HG02938 (cell line): ENCODE measurements around the gene SELL.
A peak's percentile ranks its signal among the peaks of the same experiment; 100 is the strongest.
"Not testable (repeated sequence)": the region's sequence is repeated elsewhere in the genome, so short reads cannot be mapped to it uniquely, and the experiment has no call there.

Experiments used
- ATAC-seq: cut with Tn5 transposase; IDR thresholded peaks from one replicate; pipeline ENCODE4 v1.9.1; 2021; ENCODE audit warnings: mild to moderate bottlenecking, moderate library complexity; ENCODE audit not compliant: unreplicated experiment

Gene SELL

DNA sequence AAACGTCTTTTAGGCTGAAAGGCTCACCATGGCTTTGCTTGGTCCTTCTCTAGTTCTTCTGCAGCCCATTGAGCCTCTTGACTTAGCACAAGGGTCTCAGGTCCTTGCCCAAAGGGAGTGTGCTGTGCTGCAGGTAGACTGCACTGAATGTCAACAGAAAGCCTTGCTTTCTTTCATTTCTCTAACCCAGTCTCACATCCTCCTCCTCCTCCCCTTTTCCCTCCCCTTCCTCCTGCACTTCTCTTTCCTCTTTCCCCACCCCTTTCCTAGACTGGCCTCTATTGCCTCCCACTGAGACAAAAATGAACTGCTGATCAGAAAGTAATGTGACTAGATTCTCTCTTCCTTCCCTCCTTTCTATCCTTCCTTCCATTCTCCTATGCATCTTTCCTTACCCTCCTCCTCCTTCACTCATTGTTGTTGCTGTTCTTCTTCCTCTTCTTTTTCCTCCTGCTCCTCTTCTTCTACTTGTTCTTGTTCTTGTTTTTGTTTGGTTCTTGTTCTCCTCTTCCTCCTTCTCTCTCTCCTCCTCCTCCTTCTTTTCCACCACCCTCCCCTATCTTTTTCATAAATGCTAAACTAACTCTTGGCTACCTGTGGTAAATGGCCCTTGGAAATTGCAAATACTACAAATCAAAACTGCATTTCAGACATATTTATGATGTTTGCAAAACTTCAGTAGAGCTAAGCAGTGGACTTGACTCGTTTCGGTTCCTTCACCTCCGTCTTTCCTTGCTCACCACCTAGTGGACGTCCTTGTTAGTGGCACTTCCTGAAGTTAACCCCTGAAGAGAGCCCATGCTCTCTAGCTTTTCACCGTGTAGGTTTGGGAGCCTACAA is at the start of gene SELL:
TSS of gene SELL (minus strand) at position 152 of the 840 bp plus-strand sequence. CDS start at position 30, 122 bp downstream.
- ATAC-seq: peak; percentile 64

GRCh38 chr1:169759038-169759437 is 47.6 kb upstream of the SELL start:
- ATAC-seq: no peak

DNA sequence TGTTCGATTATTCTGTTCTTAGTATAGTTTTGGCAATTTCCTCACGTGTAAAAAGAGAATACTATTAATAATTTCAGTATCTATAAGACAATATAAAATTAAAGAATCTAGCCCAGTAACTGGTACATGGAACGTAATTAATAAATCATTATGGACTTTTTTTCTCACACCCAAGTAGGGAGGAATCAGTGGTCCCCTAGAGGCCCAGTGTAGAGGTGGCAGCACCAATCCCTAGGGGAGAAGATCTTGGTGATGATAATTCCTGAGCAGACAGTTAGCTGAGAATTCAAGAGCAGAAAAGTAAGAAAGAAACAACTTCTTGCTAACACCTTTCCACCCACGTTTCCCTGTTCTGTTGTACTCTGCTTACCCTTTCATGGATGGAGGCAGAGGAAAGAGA is 42.1 kb upstream of the SELL start:
- no peak for ATAC-seq

DNA sequence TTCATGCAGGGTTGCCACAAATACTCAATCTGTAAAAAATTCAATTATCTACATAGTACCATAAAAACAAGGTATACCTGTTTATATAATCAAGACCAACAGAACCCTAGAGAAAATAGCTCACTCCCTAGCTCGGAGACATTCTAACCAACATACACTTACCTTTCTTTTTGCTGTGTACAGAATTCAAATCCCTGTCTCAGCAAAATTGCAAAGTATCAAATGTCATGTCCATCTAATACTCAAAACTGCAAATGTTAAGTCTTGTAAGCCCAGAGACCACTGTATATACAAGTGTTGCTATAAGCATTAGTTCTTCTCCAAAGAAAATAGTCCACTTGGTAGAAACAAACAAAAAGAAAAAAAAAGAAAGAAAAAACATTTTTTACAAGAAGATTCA is 38.6 kb upstream of the SELL start:
- no peak for ATAC-seq

DNA sequence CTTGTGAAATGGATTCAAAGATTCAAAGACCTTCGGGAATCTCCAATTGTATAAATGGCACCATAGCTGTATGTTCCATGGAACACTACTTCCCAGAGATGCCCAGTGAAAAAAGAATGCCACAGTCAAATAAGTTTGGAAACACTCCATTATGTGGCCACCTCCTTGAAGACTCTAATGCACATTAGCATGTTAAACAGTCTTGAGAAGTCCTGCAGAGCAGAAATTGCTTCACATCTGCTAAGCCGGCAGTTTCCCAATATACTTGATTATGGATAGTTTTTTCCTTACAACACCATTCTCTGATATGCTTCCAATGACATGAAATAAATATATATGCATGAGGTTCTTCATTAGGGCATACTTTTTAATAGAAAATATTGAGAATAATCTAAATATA is 35.1 kb upstream of the SELL start:
- ATAC-seq: no peak

- no peak for ATAC-seq
Measured at GRCh38 chr1:169745015-169745861, 33.8 kb upstream of the SELL start.

DNA sequence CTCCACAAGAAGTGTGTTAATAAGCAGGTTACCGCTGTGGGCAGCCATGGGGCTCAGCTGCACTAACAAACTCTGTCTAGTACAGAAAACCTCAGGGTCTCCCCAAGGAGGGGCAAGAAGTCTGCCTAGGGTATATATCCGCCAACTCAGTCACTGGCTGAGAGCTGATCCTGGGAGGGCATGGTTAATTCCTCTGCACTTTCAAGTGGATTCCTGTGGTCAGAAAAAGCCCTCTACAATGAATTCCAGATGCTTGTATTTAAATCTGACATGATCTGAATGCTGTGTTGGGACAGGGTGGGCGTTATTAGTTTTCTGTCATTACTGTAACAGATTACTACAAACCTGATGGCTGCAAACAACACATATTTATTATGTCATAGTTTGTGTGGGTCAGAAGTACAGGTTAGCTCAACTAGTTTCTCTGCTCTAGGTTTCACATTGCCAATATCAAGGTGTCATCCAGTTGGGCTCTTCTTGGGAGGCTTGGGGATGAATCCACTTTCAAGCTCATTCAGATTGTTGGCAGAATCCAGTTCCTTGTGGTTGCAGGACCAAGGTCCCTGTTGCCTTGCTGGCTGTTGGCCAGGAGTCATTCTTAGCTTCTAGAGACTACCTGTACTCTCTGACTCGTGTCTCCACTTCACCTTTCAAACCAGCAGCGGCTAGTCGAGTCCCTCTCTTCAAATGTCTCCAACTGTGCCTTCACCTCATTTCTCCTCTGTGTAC is 30.4 kb upstream of the SELL start:
- ATAC-seq: no peak

DNA sequence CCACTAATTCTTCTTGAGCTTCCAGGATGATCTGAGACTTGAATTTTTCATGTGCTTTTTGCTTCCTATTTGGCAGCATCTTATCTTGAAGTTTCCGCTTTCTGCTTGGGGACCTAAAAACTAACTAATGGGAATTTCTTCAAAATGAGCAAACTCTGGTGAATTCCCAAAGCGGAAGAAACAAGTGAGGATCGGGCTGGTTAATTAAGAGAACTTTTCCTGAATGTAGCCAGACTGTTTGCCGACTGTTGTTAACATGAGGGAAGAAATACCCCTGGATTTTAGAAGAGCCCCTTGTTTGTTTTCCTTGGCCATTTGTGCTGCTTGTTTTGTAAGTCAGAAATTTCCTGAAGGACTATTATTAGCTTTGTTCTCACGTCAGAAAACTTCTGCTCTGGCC is 28.6 kb upstream of the SELL start:
- ATAC-seq: no peak

DNA sequence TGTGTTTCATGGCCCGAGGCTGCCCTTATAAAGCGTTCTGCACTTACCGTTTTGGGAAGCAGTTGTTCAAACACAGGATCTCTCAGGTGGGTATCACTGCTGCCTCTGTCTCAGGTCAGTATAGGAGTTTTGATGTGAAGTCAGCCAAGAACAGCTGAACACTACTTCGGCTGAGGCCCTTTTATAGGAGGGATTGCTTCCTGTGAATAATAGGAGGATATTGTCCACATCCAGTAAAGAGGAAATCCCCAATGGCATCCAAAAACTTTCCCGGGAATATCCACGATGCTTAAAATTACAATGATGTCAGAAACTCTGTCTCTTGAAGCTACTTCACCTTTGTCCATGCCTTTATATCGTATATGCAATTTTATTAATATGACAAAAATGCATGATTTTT is 22.5 kb upstream of the SELL start, which contains the start of gene SELE:
TSS of gene SELE (minus strand) at position 156 of the 400 bp plus-strand sequence. CDS start 467 bp downstream, outside the sequence.
- ATAC-seq: no peak

GRCh38 chr1:169731446-169731845 is 20.0 kb upstream of the SELL start:
- no peak for ATAC-seq

GRCh38 chr1:169729991-169730390 is 18.6 kb upstream of the SELL start:
- ATAC-seq: no peak

GRCh38 chr1:169727307-169727706 is 15.9 kb upstream of the SELL start:
- no peak for ATAC-seq

DNA sequence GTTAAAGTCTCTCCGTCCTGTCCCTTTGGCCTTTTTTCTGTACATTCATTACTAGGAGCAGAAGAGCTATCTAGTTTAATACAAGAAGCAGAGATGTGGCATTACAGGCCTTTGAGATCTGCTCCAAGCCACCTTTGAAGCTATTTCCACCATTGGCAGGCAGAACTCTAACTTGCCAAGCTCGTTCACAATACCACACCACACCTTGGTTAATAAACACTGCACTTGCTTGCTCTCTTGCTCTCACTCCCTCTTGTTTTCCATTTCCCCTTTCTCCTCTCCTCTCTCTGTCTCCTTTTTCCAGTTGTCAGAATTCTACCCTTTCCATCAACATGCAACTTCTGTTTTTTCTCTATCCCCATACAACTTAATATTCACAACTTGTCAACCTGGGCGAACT is 15.4 kb upstream of the SELL start:
- ATAC-seq: no peak

- ATAC-seq: no peak
Measured at GRCh38 chr1:169725930-169726329, 14.5 kb upstream of the SELL start.

GRCh38 chr1:169724168-169724567 is 12.7 kb upstream of the SELL start:
- no peak for ATAC-seq

DNA sequence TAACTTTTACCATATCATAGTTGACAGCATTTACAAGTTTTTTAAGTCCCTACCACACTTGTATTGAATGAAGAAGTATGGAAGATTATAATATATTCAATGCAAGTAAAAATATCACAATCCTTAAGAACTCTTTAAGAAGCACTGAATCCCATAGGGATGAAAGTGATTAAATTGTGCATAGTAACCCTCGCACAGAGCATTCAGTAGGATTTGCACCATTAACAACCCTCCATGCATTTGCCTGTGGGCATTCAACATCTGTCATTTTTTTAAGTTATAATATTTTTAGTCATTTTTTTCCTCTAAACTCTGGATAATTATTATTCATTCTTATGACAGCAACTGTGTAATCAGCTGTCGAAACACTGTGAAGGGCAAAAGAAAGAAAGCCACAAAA is 12.3 kb upstream of the SELL start:
- no peak for ATAC-seq

- no peak for ATAC-seq
Measured at GRCh38 chr1:169722779-169723178, 11.4 kb upstream of the SELL start.

- ATAC-seq: not testable (repeated sequence)
Measured at GRCh38 chr1:169715100-169715499, 3.7 kb upstream of the SELL start.

GRCh38 chr1:169713090-169713489 is 1.7 kb upstream of the SELL start:
- ATAC-seq: not testable (repeated sequence)

GRCh38 chr1:169712309-169712631 is 850 bp upstream of the SELL start:
- no peak for ATAC-seq

GRCh38 chr1:169708647-169709046 is 2.8 kb downstream of the SELL start:
- no peak for ATAC-seq
